Measurements from ENCODE around the gene CD8B2.
"Not testable (repeated sequence)": the region's sequence is repeated elsewhere in the genome, so short reads cannot be mapped to it uniquely, and the experiment has no call there.

GRCh38 chr2:106470658-106471057 lies 16.5 kb upstream of the CD8B2 start:
- TF ChIP-seq CTCF (IDR thresholded peaks at IDR 0.05; ENCODE audit: low read length); EZH2 (IDR thresholded peaks at IDR 0.05; ENCODE audit: borderline replicate concordance, low read length): not testable (repeated sequence)
